NCI-H1105 (cell line): ENCODE data around the gene STYX.

Experiments used
- DNase-seq: peaks from one replicate; lab custom pipeline; 2025; lab: John Stamatoyannopoulos, UW

STYX gene, protein sequence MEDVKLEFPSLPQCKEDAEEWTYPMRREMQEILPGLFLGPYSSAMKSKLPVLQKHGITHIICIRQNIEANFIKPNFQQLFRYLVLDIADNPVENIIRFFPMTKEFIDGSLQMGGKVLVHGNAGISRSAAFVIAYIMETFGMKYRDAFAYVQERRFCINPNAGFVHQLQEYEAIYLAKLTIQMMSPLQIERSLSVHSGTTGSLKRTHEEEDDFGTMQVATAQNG

GRCh38 chr14:52729925-52730708 lies at the start of gene STYX:
Gene STYX (plus strand): TSS chr14:52730166. CDS start chr14:52730475, 309 bp downstream.
- DNase-seq: peak; percentile 99

- DNase-seq: no peak
These were observed 45.9 kb upstream of the STYX start for GRCh38 chr14:52683985-52684520.

DNA sequence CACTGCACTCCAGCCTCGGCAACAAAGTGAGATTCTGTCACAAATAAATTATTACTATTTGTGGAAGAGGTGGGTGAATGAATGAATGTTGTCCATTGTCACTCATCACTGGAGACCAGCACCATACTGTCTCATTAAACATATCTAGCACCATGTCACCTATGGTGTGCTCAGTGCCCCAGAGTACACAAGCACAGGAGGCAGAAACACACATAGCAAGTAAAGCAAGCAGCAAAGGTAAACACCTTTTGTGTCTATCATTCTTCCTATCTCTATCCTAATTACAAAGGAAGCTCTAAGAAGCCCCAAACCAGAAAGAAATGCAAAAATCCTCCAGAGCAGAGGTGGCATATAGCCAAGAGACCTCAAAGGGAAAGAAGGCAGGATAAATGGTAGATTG lies 43.8 kb upstream of the STYX start:
- no peak for DNase-seq

GRCh38 chr14:52690983-52691760 lies 38.8 kb upstream of the STYX start:
- DNase-seq: no peak

GRCh38 chr14:52692248-52692962 lies 37.6 kb upstream of the STYX start:
- DNase-seq: no peak

GRCh38 chr14:52693036-52693435 lies 36.9 kb upstream of the STYX start:
- no peak for DNase-seq

DNA sequence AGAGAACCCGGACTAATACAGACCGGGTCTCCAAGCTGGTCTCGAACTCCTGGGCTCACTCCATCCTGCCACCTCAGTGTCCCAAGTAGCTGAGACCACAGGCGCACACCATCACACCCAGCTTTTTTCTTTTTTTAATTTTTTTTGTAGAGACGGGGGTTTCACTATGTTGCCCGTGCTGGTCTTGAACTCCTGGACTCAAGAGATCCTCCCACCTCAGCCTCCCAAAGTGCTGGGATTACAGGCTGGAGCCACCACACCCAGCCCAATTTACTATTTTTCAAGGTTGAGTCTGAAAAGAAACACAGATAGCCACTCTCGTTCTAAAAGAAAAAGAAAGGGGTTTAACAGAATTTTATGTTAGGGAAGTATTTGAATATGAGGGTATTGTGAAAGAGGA lies 36.4 kb upstream of the STYX start:
- DNase-seq: no peak

GRCh38 chr14:52694761-52695480 lies 35.0 kb upstream of the STYX start:
- peak; percentile 61 for DNase-seq

DNA sequence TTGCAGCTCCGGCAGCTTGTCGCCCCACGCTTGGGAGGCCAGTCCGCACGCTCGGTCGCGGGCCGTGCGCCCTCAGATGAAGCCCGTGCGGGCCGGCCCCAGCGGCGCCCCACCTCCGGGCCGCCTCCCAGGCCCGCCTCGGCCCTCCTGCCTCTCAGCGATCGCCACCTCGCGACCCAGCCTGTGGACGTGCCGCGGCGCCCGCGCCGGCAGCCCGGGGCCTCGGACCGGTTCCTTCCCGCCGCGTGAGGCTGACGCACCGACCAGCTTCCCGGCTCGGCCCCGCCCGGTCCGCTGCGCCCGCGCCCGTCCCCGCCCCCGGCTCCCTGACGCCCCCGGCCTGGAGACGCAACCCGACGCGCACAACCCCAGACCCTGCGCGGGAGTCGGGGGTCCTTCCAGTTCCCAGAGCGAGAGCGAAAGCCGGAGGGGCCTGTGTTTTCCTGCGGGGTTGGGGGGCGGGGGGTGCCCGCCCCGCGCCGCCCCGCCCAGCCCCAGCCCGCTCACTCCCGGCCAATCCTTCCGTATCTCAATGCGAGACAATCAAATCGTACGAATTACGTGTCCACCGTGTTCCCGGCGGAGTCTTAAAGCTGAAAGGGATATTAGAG lies 34.4 kb upstream of the STYX start, which contains the start of gene ERO1A:
Gene ERO1A, minus strand, starts transcription at position 78 of the 611 bp plus-strand sequence. Its CDS starts 77 bp downstream, at position 1.
- DNase-seq: peak; percentile 91

DNA sequence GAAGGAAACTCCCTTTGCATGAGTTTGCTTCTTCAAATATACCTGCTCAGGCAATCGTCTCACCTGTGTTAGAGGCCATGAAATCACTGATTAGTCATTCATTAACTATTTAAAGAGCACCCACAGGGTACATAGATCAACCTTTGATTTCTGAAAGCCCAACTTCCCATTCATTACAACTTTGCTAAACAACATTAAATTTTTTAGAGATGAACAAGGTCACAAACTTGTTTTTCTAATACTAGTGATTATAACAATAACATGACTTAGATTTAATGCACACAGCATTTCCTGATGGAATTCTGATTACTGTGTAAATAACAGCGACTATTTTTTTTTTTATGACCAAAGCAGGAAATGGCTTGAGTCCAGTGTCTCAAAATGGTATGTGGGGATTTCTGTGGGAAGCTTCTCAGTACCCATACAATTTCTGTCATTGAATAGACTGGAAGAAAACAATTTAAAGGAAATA lies 29.2 kb upstream of the STYX start:
- DNase-seq: no peak

GRCh38 chr14:52701223-52701622 lies 28.7 kb upstream of the STYX start:
- DNase-seq: no peak

DNA sequence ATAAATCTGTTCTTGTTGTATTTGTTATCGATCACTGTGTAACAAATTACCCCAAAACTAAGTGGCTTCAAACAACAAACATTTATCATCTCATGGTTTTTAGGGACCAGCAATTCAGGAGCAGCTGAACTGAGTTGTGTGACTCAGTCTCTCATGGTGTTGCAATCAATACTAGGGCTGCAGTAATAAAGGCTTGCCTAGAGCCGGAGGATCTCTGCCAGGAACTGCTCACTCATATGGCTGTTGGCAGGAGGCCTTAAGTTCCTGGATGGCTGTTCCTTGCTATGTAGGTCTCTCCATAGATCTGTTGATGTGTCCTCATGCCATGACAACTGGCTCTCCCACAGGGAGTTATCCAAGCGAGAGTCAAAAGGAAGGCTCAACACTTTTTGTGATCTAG lies 26.7 kb upstream of the STYX start:
- DNase-seq: no peak

GRCh38 chr14:52703664-52704063 lies 26.3 kb upstream of the STYX start:
- DNase-seq: no peak

- DNase-seq: no peak
These were observed 23.7 kb upstream of the STYX start for GRCh38 chr14:52706286-52706685.

- peak; percentile 92 for DNase-seq
These were observed 23.0 kb upstream of the STYX start, which contains the start of gene PSMC6 for GRCh38 chr14:52706724-52707706. Gene PSMC6 (plus strand): TSS chr14:52707200. CDS start chr14:52707220, 20 bp downstream.

GRCh38 chr14:52711666-52712065 lies 18.3 kb upstream of the STYX start:
- no peak for DNase-seq

GRCh38 chr14:52716155-52716554 lies 13.8 kb upstream of the STYX start:
- no peak for DNase-seq

DNA sequence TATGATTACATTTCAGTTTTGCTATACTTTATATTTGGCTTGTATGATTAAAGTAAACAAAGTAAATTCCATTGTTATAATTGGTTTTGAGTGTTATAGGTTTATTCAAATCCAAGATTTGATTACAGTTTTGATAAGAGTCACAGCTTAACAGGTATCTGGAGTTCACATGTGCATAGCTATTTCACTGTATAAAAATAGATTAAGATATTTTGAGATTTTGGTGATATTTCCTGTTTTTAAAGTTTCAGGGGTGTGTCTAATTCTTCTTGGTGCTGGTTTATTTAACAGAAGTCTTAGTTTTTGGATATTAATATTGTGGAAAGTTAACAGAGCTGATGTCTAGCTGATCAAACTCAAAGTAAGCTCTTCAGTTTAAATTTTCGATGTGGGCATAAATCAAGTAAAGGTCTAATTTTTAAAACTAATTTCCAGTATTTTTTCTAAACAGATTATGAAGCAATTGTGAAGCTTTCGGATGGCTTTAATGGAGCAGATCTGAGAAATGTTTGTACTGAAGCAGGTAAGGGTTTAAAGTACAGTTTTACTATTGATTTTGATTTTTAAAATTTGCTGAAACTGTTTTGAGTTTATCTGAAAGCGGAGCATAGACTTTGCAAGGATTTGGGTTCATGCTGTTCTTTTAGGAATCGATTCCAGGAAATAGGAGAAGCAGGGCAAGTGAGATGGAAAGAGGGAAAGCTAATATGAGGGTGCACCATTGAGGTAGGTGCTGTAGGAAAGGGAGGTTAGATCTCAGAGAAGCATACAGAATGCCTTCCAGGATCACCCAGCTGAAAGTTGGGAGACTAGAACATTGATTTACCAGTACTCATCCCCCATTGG lies 6.2 kb upstream of the STYX start:
- DNase-seq: no peak
